ENCODE results near the gene EHMT1. TPM values are rescaled to one million over a fixed set of nuclear protein-coding genes. Genes with fewer than 3 reads are reported as not detected.

The EHMT1 gene
- total and polyA plus RNA-seq, 2 experiments from 2014 or later: 162 to 177 TPM

GRCh38 chr9:137671721-137672120, 52.9 kb downstream of the EHMT1 start:
- Mint-ChIP-seq H3K4me3 (no peak overlapping the region), H3K36me3 (ENCODE audit: low read depth) (peaks cover 36% of the 10 kb centered on the region), H3K27me3 (ENCODE audit: insufficient read depth, low read depth, poor library complexity) (peaks cover 16% of the 10 kb centered on the region), H3K27ac (peak overlapping the region; percentile 75), H3K9me3 (no peaks in the 10 kb centered on the region; the same call in 2 of the 3 replicates), H3K4me1 (peaks cover 82% of the 10 kb centered on the region)
- Histone ChIP-seq H3K4me1 (ENCODE audit: insufficient read depth) (peaks cover 60% of the 10 kb centered on the region), H3K79me2 (replicated peaks; ENCODE audit: insufficient read depth) (peaks cover 87% of the 10 kb centered on the region), H3K4me3 (no peak overlapping the region), H3K36me3 (ENCODE audit: insufficient read depth) (no peaks in the 10 kb centered on the region), H3K4me2 (no peak overlapping the region), H2AFZ (no peak overlapping the region), H3K9me2 (ENCODE audit: insufficient read depth) (no peaks in the 10 kb centered on the region), H3K27ac (ENCODE audit: low read depth) (peak overlapping the region; percentile 78), H4K20me1 (replicated peaks; ENCODE audit: insufficient read depth) (no peaks in the 10 kb centered on the region), H3K27me3 (ENCODE audit: insufficient read depth) (no peaks in the 10 kb centered on the region), H3F3A (replicated peaks; ENCODE audit: low read depth) (peaks cover 14% of the 10 kb centered on the region)
- DNase-seq (ENCODE audit: low spot score): no peak
- TF ChIP-seq JUNB (IDR thresholded peaks at IDR 0.05; ENCODE audit: unreplicated experiment) (no peak), STAT1 (IDR thresholded peaks at IDR 0.05; ENCODE audit: unreplicated experiment) (no peak), EZH2phosphoT487 (IDR thresholded peaks at IDR 0.05; ENCODE audit: unreplicated experiment) (no peak), REST (IDR thresholded peaks at IDR 0.05; ENCODE audit: unreplicated experiment) (no peak), ETS1 (IDR thresholded peaks at IDR 0.05) (no peak), CREB1 (CRISPR knock-in tag; IDR thresholded peaks at IDR 0.05; ENCODE audit: low read depth) (no peak), NANOG (IDR thresholded peaks at IDR 0.05; ENCODE audit: borderline replicate concordance) (no peak), POLR2AphosphoS5 (IDR thresholded peaks at IDR 0.05; ENCODE audit: low read depth) (no peak), ZNF462 (CRISPR knock-in tag; IDR thresholded peaks at IDR 0.05) (no peak), ZNF331 (CRISPR knock-in tag; IDR thresholded peaks at IDR 0.05; ENCODE audit: low read depth) (no peak), EZH2 (IDR thresholded peaks at IDR 0.05; ENCODE audit: low read depth, unreplicated experiment) (no peak)
- no peak for ATAC-seq
